ENCODE results near the gene IL10RB.

GRCh38 chr21:33219954-33220353, 46.2 kb upstream of the IL10RB start:
- no peak for TF ChIP-seq RFX5 (IDR thresholded peaks at IDR 0.05; ENCODE audit: low read depth, low read length)
- no peak for TF ChIP-seq CTCF (conservative IDR thresholded peaks at IDR 0.05; ENCODE audit: low read depth, low read length)
- TF ChIP-seq MAZ (IDR thresholded peaks at IDR 0.05; ENCODE audit: borderline replicate concordance, low read depth, low read length): no peak
- TF ChIP-seq SMC3 (IDR thresholded peaks at IDR 0.05; ENCODE audit: low read depth, low read length): no peak
- no peak for TF ChIP-seq POLR2A (IDR thresholded peaks at IDR 0.05; ENCODE audit: low read depth, low read length)
- no peak for TF ChIP-seq ELK1 (IDR thresholded peaks at IDR 0.05; ENCODE audit: borderline replicate concordance, low read depth, low read length)
- no peak for TF ChIP-seq NFE2L2 (IDR thresholded peaks at IDR 0.05; ENCODE audit: low read depth, low read length)
- no peak for TF ChIP-seq FOS (IDR thresholded peaks at IDR 0.05; ENCODE audit: low read depth, low read length)

Measured in IMR-90 (cell line).